UCSD-AML1 (cell line): ENCODE measurements around the gene SYNE1.
"Not testable (repeated sequence)": the region's sequence is repeated elsewhere in the genome, so short reads cannot be mapped to it uniquely, and the experiment has no call there.

Source experiments
- DNase-seq: peaks from one replicate; lab custom pipeline; 2025; ENCODE audit not compliant: unreplicated experiment; lab: John Stamatoyannopoulos, UW

SYNE1 gene

DNA sequence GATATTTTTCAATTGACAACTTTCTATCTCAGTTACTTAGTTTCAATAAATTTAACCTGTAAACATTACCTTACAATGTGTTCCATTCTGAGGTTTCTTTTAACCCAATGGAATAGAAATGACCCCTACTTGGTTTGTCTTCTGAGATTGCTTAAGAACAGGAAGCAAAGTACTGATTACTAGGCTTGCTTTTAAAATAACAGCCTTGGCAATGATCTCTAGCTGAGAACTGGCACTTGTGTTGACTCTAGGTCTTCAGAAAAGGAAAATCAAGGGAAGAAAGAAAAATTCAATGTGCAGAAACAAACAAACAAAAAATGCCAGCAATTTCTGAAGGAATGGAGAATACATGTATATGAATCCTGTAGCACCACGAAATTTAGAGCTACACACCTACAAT is 66.1 kb downstream of the SYNE1 start:
- DNase-seq = no peak

DNA sequence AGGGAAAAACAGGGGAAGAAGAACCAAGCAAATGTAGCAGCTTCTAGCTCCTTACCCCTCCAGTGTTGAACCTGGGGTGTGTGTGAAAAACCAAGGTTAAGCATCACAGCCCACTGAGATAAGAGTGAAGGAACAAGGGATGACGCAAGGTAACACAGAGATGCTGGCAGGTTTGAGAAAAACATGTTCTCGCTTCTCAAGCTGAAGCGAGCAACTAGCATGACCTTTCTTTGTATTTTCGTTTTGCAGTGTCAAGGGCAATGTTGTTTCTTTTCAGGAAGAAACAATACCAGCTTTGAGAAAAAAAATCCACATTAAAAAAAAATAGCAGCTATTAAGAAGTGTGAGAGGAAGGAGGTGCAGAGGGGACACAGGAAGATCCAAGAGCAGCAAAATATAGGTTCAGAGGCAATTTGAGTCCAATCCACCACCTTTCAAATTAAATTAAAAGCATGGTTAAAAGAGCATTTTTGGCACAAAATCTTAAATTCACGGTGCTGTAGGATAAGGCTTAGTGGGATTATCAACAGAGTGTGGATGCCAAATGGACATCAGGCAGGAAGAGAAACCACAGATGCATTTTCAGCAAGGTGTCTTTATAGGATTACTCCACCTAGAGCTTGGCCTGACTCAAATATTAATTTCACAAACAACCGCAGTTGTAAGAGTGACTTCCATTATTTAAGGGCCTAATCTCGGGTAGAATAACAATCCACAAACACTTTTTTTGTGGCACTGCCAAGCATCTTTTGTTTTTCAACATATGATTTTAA is 70.9 kb downstream of the SYNE1 start:
- DNase-seq = no peak

DNA sequence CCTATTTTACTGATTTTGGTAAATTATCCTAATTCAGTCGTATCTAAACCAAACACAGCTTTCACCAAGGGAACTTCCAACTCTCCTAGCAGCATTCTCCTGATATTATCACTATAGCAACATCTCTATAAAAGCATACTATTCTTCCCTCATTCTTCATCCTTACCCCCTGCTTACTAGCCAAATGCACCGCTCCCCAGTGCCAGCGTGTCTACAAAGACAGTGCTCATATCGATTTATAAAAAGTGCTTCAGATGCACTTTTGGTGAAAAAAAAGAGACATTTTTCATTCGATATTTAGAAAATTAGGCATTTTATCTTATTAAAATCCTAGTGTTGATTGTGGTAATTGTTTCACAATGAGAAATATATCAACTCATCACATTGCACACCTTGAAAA is 74.0 kb downstream of the SYNE1 start:
- DNase-seq = no peak

DNA sequence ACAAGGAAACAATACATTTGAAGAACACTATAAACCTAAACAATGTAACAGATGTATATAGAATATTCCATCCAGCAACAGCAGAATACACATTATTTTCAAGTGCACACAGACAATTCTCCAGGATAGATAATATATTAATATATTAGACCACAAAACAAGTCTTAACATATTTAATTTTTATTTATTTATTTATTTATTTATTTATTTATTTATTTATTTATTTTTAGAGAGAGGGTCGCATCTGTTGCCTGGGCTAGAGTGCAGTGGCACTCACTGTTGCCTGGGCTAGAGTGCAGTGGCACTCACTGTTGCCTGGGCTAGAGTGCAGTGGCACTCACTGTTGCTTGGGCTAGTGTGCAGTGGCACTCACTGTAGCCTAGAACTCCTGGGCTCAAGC is 78.4 kb downstream of the SYNE1 start:
- not testable (repeated sequence) for DNase-seq

DNA sequence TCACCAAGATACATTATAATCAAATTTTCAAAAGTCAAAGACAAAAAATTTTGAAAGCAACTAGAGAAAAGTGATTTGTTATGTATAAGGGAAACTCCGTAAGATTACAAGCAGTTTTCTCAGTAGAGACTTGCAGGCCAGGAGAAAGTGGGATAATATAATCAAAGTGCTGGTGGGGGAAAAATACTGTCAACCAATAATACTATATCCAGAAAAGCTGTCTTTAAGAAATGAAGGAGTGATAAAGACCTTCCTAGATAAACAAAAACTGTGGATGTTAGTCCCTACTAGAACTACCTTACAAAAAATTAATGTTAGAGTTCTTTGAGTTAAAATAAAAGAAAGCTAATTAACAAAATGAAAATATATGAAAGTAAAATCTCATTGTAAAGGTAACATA is 79.7 kb downstream of the SYNE1 start:
- DNase-seq = no peak

DNA sequence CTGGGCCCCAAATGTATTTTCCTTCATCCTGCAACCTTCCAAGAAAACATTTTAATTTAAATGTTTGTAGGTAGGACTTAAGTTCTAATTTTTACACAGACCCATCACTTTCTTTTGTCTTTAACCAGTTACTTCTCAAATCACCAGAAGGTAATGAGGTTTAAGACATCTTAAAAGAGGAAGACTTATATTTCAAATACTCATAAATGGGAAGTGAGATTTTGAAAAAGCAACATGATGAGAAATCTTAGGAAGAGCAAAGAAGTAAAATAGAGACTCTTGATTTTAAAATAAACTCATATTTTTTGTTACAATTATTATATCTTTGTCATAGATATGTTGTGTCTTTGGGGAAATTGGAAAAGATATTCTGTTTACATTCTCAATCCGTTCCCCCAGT is 82.3 kb downstream of the SYNE1 start:
- no peak for DNase-seq

DNA sequence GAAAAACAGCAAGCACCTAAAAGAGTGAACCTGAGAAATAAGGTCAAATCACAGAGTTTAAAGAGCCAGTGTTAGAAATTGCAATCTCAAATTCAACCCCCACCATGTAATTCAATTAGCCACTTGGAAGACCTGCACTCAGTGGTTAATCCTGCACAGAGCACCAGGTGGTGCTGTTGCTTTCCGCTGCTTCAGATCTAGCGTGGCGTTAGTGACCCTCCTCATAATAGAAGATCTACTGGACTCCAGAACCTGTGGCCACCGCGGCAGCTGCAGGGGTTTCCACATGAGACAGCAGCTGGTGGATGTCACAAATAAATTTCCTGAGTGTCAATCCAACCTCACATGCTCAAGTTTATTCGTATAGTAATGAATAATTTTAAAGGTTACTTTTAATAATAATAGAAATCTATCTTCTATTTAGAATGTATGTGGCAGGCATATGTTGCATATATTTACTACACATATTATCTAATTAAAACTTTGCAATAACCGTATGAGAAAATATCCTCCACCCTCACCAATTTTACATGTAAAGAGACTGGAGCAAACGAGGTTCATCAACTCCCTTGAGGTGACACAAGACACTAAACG is 84.4 kb downstream of the SYNE1 start:
- peak; percentile 74 for DNase-seq

DNA sequence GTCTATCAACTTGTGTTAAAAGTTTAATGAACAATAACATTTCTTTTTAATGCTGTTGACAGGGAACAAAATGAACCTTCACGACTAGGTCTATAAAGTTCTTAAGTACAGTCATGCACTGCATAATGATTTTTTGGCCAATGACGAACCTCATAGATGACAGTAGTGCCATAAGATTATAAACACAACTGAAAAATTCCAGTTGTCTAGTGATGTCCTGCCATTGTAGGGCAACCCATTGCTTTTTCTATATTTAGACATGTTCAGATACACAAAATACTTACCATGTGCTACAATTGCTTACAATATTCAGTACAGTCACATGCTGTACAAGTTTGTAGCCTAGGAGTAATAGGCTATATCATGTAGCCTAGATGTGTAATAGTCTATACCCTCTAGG is 93.6 kb downstream of the SYNE1 start:
- no peak for DNase-seq

DNA sequence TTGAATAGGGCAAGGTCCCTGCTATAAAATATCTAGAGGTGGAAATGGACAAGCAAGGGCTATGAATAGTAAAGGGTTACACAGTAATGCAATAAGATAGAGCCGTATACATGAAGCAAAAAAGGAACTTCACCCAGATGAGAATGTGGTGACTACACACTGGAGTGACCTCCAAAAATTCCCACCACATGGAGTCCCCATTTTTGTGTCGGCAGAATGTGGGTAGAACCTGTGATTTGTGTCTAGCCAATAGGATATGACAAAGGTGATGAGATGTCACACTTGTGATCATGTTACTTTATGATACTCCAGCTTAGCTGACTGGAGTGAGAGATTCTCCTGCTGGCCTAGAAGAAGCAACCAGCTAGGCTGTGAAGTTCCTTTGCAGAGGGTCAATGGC is 96.8 kb downstream of the SYNE1 start:
- DNase-seq = no peak

DNA sequence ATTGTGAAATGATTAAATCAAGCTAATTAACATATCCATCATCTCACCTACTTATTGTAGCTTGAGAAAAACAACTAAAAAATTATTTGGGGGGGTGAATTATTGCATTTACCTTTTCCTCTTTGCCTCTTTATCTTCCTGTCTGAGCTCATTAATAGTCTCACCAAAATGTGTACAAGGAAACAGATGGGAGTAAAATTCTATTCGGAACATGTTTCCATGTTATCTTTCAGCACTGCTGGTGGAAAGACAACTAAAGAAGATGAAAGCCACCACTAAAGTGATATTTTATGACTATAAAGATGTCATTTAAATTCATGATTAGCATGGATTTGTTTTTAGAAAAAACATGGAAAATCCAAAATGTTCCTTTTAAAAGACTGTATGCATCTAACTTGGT is 102.6 kb downstream of the SYNE1 start:
- DNase-seq = no peak

DNA sequence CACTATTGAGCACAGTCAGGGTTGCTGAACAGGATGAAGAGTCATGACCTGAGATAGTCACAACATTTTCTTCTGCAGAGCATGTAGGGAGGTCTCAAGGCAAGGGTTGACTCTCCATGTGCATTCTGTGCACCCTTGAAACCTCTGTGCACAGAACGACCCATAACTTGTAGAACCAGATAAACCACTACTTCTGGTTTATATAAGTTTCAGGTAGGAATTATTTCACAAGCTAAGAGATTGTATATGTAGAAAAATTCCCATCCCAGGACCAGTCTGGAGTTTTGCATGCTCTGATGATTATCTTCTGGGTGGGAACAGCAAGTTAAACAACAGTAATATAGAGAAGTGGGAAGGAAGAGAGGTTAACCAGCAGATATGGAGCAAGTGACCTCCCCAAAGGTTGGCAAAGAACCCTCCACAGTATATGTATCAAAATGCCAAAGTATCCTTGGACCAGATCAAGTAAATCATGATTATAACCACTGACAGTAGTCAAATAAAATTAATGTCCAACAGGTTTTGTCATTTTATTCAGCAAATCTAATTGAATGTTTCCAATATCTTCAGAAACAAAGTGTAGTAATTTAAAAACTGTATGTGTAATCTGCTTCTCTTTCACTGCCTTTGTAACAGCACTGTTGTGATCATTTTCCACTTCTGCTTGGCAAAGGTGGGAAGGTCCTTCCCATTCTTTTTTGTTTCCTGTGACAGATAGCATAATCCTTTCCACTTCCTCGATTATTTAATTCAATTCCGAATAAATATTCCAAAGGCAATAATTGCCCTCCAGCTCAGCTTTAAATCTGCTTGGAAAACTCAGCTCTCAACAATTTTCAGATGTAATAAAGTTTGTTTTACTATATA is 104.4 kb downstream of the SYNE1 start:
- no peak for DNase-seq

DNA sequence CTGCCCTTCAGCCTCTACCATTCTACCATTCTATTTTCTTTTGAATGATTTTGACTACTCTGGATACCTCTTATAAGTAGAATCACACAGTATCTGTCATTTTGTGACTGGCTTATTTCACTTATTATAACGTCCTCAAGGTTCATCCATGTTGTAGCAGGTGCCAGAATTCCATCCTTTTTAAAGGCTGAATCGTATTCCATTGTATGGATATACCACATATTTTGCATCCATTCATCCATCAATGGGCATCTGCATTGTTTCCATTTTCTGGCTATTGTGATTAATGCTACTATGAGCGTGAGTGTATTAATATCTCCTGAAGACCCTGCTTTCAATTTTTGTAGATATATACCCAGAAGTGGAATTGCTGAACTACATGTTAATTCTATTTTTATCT is 105.5 kb downstream of the SYNE1 start:
- DNase-seq = no peak

DNA sequence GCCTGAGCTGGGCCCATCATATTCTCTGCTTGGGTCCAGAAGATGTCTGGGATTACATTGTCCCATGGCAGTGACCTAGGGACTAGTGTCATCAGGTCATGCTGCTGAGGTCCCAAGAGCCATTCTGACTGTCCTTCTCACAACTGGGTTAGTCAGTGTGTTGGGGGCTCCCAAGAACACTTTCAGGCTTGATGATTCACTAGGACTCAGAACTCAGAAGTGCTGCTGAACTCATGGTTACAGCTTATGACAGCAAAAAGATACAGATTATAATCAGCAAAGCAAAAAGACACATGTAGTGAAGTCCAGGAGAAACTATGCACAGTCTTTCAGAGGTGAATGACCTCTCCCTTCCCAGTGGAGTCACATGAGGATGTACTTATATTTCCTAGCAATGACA is 107.8 kb downstream of the SYNE1 start:
- no peak for DNase-seq

DNA sequence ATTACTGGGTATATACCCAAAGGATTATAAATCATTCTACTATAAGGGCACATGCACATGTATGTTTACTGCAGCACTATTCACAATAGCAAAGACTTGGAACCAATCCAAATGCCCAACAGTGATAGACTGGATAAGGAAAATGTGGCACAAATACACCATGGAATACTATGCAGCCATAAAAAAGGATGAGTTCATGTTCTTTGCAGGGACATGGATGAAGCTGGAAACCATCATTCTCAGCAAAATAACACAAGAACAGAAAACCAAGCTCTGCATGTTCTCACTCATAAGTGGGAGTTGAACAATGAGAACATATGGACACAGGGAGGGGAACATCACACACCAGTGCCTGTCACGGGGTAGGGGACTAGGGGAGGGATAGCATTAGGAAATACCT is 123.0 kb downstream of the SYNE1 start:
- DNase-seq = not testable (repeated sequence)

DNA sequence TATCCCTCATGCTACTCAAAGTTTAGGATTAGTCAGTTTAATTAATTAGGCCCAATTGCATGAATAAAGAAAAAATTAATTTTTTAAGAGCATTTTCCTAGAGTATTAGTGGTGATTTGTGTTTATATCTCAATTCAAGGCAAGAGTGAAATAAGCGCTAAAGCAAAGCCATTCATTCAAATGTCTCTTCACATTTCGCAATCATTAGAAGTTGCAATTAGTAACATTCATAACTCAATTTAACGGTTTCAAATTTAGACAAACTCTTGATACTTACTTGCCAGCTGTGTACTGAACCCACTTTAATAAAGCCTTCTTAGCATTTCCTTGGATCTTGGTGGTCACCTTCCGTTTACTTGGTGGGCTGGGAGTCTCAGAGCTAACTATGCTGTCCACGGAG is 127.2 kb downstream of the SYNE1 start:
- DNase-seq = no peak

DNA sequence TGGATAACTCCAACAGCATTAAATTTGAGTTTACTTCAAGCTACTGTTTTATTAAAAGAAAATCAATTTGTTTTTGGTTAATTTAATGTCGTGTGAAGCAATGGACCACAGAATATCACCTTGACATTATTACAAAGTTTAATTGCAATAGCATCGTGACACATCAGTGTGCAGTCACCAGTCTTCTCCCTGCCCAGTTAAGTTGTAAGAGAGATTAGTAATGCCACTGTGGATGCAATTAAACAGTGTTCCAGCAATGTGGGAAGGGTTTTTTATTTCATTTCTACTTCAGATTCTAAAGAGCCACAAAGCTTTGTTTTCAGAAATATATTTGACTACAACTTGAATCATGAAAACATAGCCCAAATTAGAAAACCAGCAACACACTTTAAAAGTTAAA is 128.7 kb downstream of the SYNE1 start:
- no peak for DNase-seq

DNA sequence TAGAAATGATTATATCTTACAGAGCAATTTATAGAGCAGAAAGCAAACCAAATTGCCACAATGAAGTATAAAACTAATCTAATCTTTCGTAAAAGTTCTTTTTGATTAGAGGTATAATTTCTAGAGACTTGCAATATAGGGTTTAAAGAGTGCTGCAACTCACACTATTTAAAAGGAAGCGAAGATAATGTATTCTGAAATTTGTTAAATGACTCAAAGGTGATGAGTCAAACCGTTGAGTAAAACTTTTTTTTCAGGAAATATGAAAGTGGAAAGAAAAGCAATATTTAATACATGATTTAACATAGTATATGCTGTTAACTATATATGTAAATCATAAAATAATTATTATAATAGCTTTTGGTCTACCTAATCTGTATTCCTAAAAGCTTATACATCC is 133.6 kb downstream of the SYNE1 start:
- DNase-seq = no peak

DNA sequence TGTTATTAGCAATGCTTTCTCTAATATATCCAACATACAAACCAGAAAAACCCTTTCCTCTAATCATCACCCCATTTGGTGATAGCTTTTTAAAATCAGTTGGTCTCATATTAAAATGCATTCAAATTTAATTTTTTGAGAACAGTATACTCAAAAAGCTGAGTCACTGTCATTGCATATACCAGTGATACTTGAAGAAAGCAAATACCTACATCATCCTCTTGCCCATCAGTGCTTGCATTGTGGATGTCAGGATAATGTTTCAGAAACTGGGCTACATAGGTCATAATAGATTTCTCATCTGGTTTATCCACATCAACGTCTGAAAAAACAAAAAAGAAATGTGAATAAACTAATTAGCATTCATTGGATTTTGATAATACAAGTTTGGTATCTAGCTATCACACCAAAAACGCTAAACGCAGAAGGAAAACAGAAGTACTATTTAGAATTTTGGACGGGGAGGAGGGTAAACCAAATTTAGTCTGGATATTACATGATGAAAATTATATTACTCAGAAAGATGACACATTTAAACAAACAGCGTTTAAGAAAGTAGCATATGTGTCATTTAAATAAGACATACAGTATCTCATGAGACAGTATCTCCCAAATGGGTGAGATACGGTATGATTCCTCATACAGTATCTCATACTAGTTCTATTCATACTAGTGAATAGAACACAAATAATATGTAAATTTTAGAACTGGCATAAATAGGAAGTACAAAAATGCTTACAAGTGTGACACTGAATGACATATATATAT is 134.6 kb downstream of the SYNE1 start:
- no peak for DNase-seq

DNA sequence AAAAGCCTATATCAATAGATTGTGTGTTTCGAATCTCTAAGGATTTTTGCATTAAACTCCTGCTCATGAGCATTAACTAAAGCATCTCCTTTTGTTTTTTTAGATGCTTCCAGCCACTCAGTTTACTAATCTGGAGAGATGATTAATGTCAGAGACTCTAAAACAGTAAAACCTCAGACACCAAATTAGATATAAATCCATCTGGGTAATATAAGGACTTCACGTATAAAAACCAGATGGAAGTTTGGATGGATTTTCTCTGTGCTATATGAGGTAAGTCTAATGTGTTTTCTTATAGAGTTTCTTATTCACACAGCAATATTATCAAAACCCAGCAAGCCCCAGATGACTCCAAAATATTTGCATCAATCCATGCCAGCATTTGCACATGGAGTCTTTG is 137.2 kb downstream of the SYNE1 start:
- DNase-seq = no peak

DNA sequence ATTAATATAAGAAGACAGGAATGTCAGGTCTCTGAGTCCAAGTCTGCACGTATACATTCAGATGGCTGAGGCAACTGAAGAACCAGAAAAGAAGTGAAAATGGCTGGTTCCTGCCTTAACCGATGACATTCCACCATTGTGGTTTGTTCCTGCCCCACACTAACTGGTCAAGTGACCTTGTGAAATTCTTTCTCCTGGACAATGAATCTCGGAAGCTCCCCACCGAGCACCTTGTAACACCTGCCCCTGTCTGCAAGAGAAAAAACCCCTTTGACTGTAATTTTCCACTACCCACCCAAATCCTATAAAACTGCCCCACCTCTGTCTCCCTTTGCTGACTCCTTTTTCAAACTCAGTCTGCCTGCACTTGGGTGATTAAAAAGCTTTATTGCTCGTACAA is 140.4 kb downstream of the SYNE1 start:
- DNase-seq = no peak

DNA sequence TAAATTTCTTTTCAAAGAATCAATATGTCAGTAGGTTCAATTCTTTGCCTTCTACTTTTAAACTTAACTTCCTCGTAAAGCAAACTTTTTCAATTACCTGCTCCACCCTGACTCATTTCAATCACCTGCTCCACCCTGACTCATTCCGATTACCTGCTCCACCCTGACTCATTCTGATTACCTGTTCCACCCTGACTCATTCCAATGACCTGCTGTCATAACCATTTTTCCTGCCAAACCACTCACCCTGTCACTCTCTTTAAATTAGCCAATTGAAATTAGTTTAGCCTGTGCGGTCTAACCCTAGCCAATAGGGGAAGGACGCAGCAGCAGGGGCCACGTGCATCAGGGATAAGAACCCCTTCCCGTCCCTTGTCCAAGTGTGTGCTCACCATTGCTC is 141.7 kb downstream of the SYNE1 start:
- DNase-seq = not testable (repeated sequence)
